ENCODE measurements around the gene STAG3. TPM values are rescaled to one million over a fixed set of nuclear protein-coding genes. Genes with fewer than 3 reads are reported as not detected.

Gene STAG3
- total and polyA plus RNA-seq, 9 of the 15 experiments (the other 6 are each of a cell fraction or from before 2014, with no cell fraction given): 0.54 to 2.5 (median 1.7) TPM

GRCh38 chr7:100132697-100133151 is 45.0 kb upstream of the STAG3 start (continued):
- TF ChIP-seq ZNF436 (CRISPR knock-in tag; IDR thresholded peaks at IDR 0.05): no peak
- no peak for TF ChIP-seq ZNF280A (IDR thresholded peaks at IDR 0.05; ENCODE audit: low read depth, partially characterized antibody)
- TF ChIP-seq STAG1 (CRISPR knock-in tag; IDR thresholded peaks at IDR 0.05; ENCODE audit: borderline replicate concordance): peak; percentile 97
- TF ChIP-seq ZNF165 (CRISPR knock-in tag; IDR thresholded peaks at IDR 0.05; ENCODE audit: borderline replicate concordance): no peak
- 0 out of 2 replicates have a peak, but pooled peaks have one; percentile 8 for TF ChIP-seq ZNF696 (CRISPR knock-in tag; conservative IDR thresholded peaks at IDR 0.05)
- no peak for TF ChIP-seq POU5F1 (IDR thresholded peaks at IDR 0.05; ENCODE audit: borderline replicate concordance, low read depth, low read length, partially characterized antibody)
- peak; percentile 51; the same call in 1 of the 2 replicates for TF ChIP-seq CTBP1 (IDR thresholded peaks at IDR 0.05; ENCODE audit: borderline replicate concordance)
- no peak for TF ChIP-seq ZNF609 (CRISPR knock-in tag; IDR thresholded peaks at IDR 0.05; ENCODE audit: borderline replicate concordance)
- TF ChIP-seq CHD1 (IDR thresholded peaks at IDR 0.05; ENCODE audit: low read length): no peak
- no peak for TF ChIP-seq ZNF75A (CRISPR knock-in tag; IDR thresholded peaks at IDR 0.05)
- no peak for TF ChIP-seq SNRNP70 (optimal IDR thresholded peaks at IDR 0.05; ENCODE audit: low read depth, low read length)
- peak; percentile 98 for TF ChIP-seq DEAF1 (CRISPR knock-in tag; IDR thresholded peaks at IDR 0.05)
- no peak for TF ChIP-seq SP2 (IDR thresholded peaks at IDR 0.05; ENCODE audit: extremely low read depth, low read depth, low read length, poor library complexity, severe bottlenecking)
- TF ChIP-seq SUPT5H (IDR thresholded peaks at IDR 0.05): no peak
- TF ChIP-seq TFAP4 (CRISPR knock-in tag; IDR thresholded peaks at IDR 0.05; ENCODE audit: borderline replicate concordance): peak; percentile 34; the same call in 1 of the 2 replicates
- TF ChIP-seq KDM1A (IDR thresholded peaks at IDR 0.05): no peak
- TF ChIP-seq DIDO1 (tag; IDR thresholded peaks at IDR 0.05; ENCODE audit: low read depth): no peak
- no peak for TF ChIP-seq ZNF212 (CRISPR knock-in tag; IDR thresholded peaks at IDR 0.05)
- TF ChIP-seq OTX1 (CRISPR knock-in tag; IDR thresholded peaks at IDR 0.05): peak; percentile 84; the same call in 1 of the 2 replicates

Data from K562 (cell line).